Stomach (tissue), 8 donors: ENCODE data around the gene NCOA5. TPM values are rescaled to one million over a fixed set of nuclear protein-coding genes. Genes with fewer than 3 reads are reported as not detected.

Experiments
- polyA plus RNA-seq, 3 donors: library from polyadenylated mRNA; stranded (reverse); fragments of 200-250 nt; gene quantifications; one replicate each; pipeline ENCODE4 v1.2.3, GENCODE V29; 2013
- total RNA-seq, 5 donors: library from RNA; depleted of rRNA; stranded (reverse); fragments of >200 nt; gene quantifications; one replicate each; pipeline versions ENCODE4 v1.1.0 to v1.2.3, GENCODE V29; 2014 to 2016
- donor health status: healthy with polysubstance abuse.
- donor health status: Bipolar disorder and iron deficiency.
- donor health status: healthy.

Gene NCOA5
- total and polyA plus RNA-seq, 8 donors: 4.3 to 58.9 (median 11.4) TPM

Other genes starting within 250 kb of the NCOA5 start
- gene ACOT8, start 232.6 kb downstream of the NCOA5 start, total RNA-seq: 100 to 1,000 TPM in 3 of 5 donors, 10 to 100 TPM in 2; 26.6 to 216 (median 131) TPM
- 10 to 100 TPM; 36.8 to 63.7 (median 58.3) TPM for gene ACOT8, start 232.6 kb downstream of the NCOA5 start, polyA plus RNA-seq
- gene ZSWIM3, start 232.3 kb downstream of the NCOA5 start, total RNA-seq: 1 to 10 TPM in 2 of 5 donors, under 1 TPM in 2, not detected in 1; 0.87 to 2.3 (median 1.6) TPM
- 1 to 10 TPM; 1.4 to 2.1 (median 1.8) TPM for gene ZSWIM3, start 232.3 kb downstream of the NCOA5 start, polyA plus RNA-seq
- gene ZSWIM1, start 208.7 kb downstream of the NCOA5 start, total RNA-seq: 10 to 100 TPM in 2 of 5 donors, 1 to 10 TPM in 3; 2.3 to 13.4 (median 3.8) TPM
- 1 to 10 TPM; 1.7 to 3.4 (median 3.4) TPM for gene ZSWIM1, start 208.7 kb downstream of the NCOA5 start, polyA plus RNA-seq
- 10 to 100 TPM in 2 of 5 donors, 1 to 10 TPM in 1, not detected in 2; 4.2 to 15.5 (median 13.9) TPM for gene SPATA25, start 202.3 kb downstream of the NCOA5 start, total RNA-seq
- gene SPATA25, start 202.3 kb downstream of the NCOA5 start, polyA plus RNA-seq: under 1 TPM in 2 of 3 donors, not detected in 1; 0.50 to 0.85 TPM
- 10 to 100 TPM in 2 of 5 donors, 1 to 10 TPM in 2, not detected in 1; 3.9 to 29.9 (median 9.6) TPM for gene NEURL2, start 198.8 kb downstream of the NCOA5 start, total RNA-seq
- gene NEURL2, start 198.8 kb downstream of the NCOA5 start, polyA plus RNA-seq: 1 to 10 TPM; 3.3 to 3.8 (median 3.7) TPM
- 100 to 1,000 TPM in 3 of 5 donors, 10 to 100 TPM in 2; 29.9 to 292 (median 132) TPM for gene CTSA, start 198.6 kb downstream of the NCOA5 start, total RNA-seq
- gene CTSA, start 198.6 kb downstream of the NCOA5 start, polyA plus RNA-seq: 10 to 100 TPM; 30.1 to 66.9 (median 48.4) TPM
- 100 to 1,000 TPM in 2 of 5 donors, 10 to 100 TPM in 3; 22.0 to 313 (median 70.1) TPM for gene PLTP, start 177.8 kb downstream of the NCOA5 start, total RNA-seq
- gene PLTP, start 177.8 kb downstream of the NCOA5 start, polyA plus RNA-seq: 10 to 100 TPM; 51.5 to 58.6 (median 53.2) TPM
- 10 to 100 TPM; 22.2 to 41.4 (median 32.5) TPM for gene PCIF1, start 155.3 kb downstream of the NCOA5 start, total RNA-seq
- 10 to 100 TPM; 21.0 to 25.1 (median 21.1) TPM for gene PCIF1, start 155.3 kb downstream of the NCOA5 start, polyA plus RNA-seq
- 10 to 100 TPM in 4 of 5 donors, 1 to 10 TPM in 1; 8.3 to 72.3 (median 38.5) TPM for gene ZNF335, start 117.8 kb downstream of the NCOA5 start, total RNA-seq
- 10 to 100 TPM in 1 of 3 donors, 1 to 10 TPM in 2; 7.2 to 12.0 (median 9.3) TPM for gene ZNF335, start 117.8 kb downstream of the NCOA5 start, polyA plus RNA-seq
- 1 to 10 TPM in 2 of 5 donors, not detected in 3; 1.3 to 5.1 TPM for gene MMP9, start 81.1 kb downstream of the NCOA5 start, total RNA-seq
- 1 to 10 TPM in 2 of 3 donors, under 1 TPM in 1; 0.31 to 1.9 (median 1.2) TPM for gene MMP9, start 81.1 kb downstream of the NCOA5 start, polyA plus RNA-seq
- gene SLC12A5, start 60.7 kb downstream of the NCOA5 start, total RNA-seq: 1 to 10 TPM in 1 of 5 donors, not detected in 4; 1.3 TPM
- 1 to 10 TPM in 2 of 3 donors, under 1 TPM in 1; 0.93 to 6.2 (median 5.5) TPM for gene SLC12A5, start 60.7 kb downstream of the NCOA5 start, polyA plus RNA-seq
- gene CD40, start 28.4 kb upstream of the NCOA5 start, total RNA-seq: 10 to 100 TPM in 1 of 5 donors, 1 to 10 TPM in 3, not detected in 1; 2.8 to 18.7 (median 4.4) TPM
- gene CD40, start 28.4 kb upstream of the NCOA5 start, polyA plus RNA-seq: 10 to 100 TPM in 1 of 3 donors, 1 to 10 TPM in 2; 5.2 to 19.9 (median 8.4) TPM
- under 1 TPM in 1 of 5 donors, not detected in 4; 0.18 TPM for gene CDH22, start 218.5 kb upstream of the NCOA5 start, total RNA-seq
- under 1 TPM in 2 of 3 donors, not detected in 1; 0.19 to 0.60 TPM for gene CDH22, start 218.5 kb upstream of the NCOA5 start, polyA plus RNA-seq